CD14-positive monocyte (primary cell): ENCODE measurements around the gene SMIM32. TPM values are rescaled to one million over a fixed set of nuclear protein-coding genes. Genes with fewer than 3 reads are reported as not detected.
A peak's percentile ranks its signal among the peaks of the same experiment; 100 is the strongest.

Experiments
- DNase-seq, 3 donors: peaks; one replicate each; pipeline ENCODE4 v3.0.0-alpha.2; 2011 to 2022
- H2AFZ ChIP-seq: 2 replicates; pipeline ENCODE4 v1.6.0; 2012; ENCODE audit warnings: mild to moderate bottlenecking, low read depth, low read length, inconsistent platforms; ENCODE audit not compliant: insufficient read depth, poor library complexity, severe bottlenecking
- H3K27ac ChIP-seq, 2 donors: 1 replicate in 1 of 2; 2 replicates in 1 of 2; pipeline ENCODE4 v1.5.1; 2012 to 2013; ENCODE audit warnings: low read length in 2 of 2, control low read depth in 1 of 2, inconsistent platforms in 1 of 2, low read depth in 1 of 2, mild to moderate bottlenecking in 1 of 2
- H3K27me3 ChIP-seq, 2 donors: one replicate each; pipeline versions ENCODE4 v1.6.0 to v1.6.1; 2011 to 2013; ENCODE audit warnings: low read length in 2 of 2; ENCODE audit not compliant: control insufficient read depth in 2 of 2, insufficient read depth in 2 of 2
- H3K36me3 ChIP-seq, 2 donors: replicated peaks in 1 of 2; 1 replicate in 1 of 2; 2 replicates in 1 of 2; pipeline versions ENCODE4 v1.5.1 to v1.6.1; 2012 to 2013; ENCODE audit warnings: low read length in 2 of 2, control low read depth in 1 of 2, inconsistent platforms in 1 of 2, mild to moderate bottlenecking in 1 of 2; ENCODE audit not compliant: insufficient read depth in 2 of 2, control insufficient read depth in 1 of 2
- H3K4me1 ChIP-seq, 2 donors: 1 replicate in 1 of 2; 2 replicates in 1 of 2; pipeline versions ENCODE4 v1.5.1 to v1.6.1; 2012 to 2013; ENCODE audit warnings: low read length in 2 of 2, control low read depth in 1 of 2, inconsistent platforms in 1 of 2, mild to moderate bottlenecking in 1 of 2, moderate library complexity in 1 of 2; ENCODE audit not compliant: insufficient read depth in 2 of 2, control insufficient read depth in 1 of 2
- H3K4me2 ChIP-seq: replicated peaks from 2 replicates; pipeline ENCODE3; 2012; ENCODE audit warnings: low read length, moderate library complexity, mild to moderate bottlenecking; ENCODE audit not compliant: poor library complexity, severe bottlenecking; ENCODE audit errors: extremely low read depth
- H3K4me3 ChIP-seq, 3 experiments: fragments of 200-600 bp in 1 of 3; sonication (generic) in 1 of 3; replicated peaks in 1 of 3; 1 replicate in 2 of 3; 2 replicates in 1 of 3; pipeline ENCODE4 v1.5.1; 2011 to 2013; ENCODE audit warnings: low read length in 3 of 3, mild to moderate bottlenecking in 3 of 3, control low read depth in 2 of 3, low read depth in 2 of 3, inconsistent platforms in 1 of 3, moderate library complexity in 1 of 3
- H3K79me2 ChIP-seq: 2 replicates; pipeline ENCODE4 v1.6.0; 2012; ENCODE audit warnings: mild to moderate bottlenecking, control low read depth, inconsistent platforms, low read length, moderate library complexity; ENCODE audit not compliant: insufficient read depth
- H3K9ac ChIP-seq: 2 replicates; pipeline ENCODE4 v1.6.0; 2017; ENCODE audit warnings: low read length, mild to moderate bottlenecking; ENCODE audit not compliant: insufficient read depth, poor library complexity, severe bottlenecking
- H3K9me3 ChIP-seq, 2 donors: replicated peaks in 1 of 2; 1 replicate in 1 of 2; 2 replicates in 1 of 2; pipeline versions ENCODE4 v1.5.1 to v1.6.1; 2012 to 2013; ENCODE audit warnings: low read length in 2 of 2, control low read depth in 1 of 2; ENCODE audit not compliant: control insufficient read depth in 1 of 2, insufficient read depth in 1 of 2
- H4K20me1 ChIP-seq: 2 replicates; pipeline ENCODE4 v1.6.0; 2012; ENCODE audit warnings: mild to moderate bottlenecking, low read length, control low read depth, moderate library complexity; ENCODE audit not compliant: insufficient read depth
- H3K27ac Mint-ChIP-seq, 7 donors: one replicate each; pipeline ENCODE4 v1.8.0; 2020; ENCODE audit warnings: mild to moderate bottlenecking in 7 of 7, mixed read lengths in 7 of 7, moderate library complexity in 6 of 7, inconsistent platforms in 2 of 7
- H3K27me3 Mint-ChIP-seq, 3 donors: one replicate each; pipeline ENCODE4 v1.8.0; 2021 to 2022; ENCODE audit warnings: low read depth in 3 of 3, mild to moderate bottlenecking in 3 of 3, mixed read lengths in 3 of 3, moderate library complexity in 3 of 3, inconsistent platforms in 1 of 3
- H3K36me3 Mint-ChIP-seq, 2 donors: one replicate each; pipeline ENCODE4 v1.8.0; 2020; ENCODE audit warnings: mixed read lengths in 2 of 2, inconsistent platforms in 1 of 2, mild to moderate bottlenecking in 1 of 2
- H3K4me1 Mint-ChIP-seq: one replicate; pipeline ENCODE4 v1.8.0; 2020; ENCODE audit warnings: mild to moderate bottlenecking, mixed read lengths
- H3K4me3 Mint-ChIP-seq, 2 donors: one replicate each; pipeline ENCODE4 v1.8.0; 2020; ENCODE audit warnings: mild to moderate bottlenecking in 2 of 2, mixed read lengths in 2 of 2, moderate library complexity in 1 of 2
- H3K9me3 Mint-ChIP-seq, 7 donors: one replicate each; pipeline ENCODE4 v1.8.0; 2020 to 2022; ENCODE audit warnings: mixed read lengths in 7 of 7, mild to moderate bottlenecking in 6 of 7, moderate library complexity in 6 of 7, inconsistent platforms in 2 of 7
- WGBS: methylation state at CpG from one replicate; pipeline ENCODE4 v1.1.5; 2013; ENCODE audit warnings: missing lambda C conversion rate; ENCODE audit not compliant: insufficient coverage; 5-methylcytosine and 5-hydroxymethylcytosine counted together
- intact Hi-C, 2 donors: fragments of 100-400 bp; cut with micrococcal nuclease; formaldehyde crosslinking; loops; one replicate each; pipeline versions ENCODE4 v1.15.0 to v1.15.1; 2023
- polyA plus RNA-seq, 3 donors: library from polyadenylated mRNA; depleted of rRNA in 1 of 3; unstranded in 2 of 3; stranded (reverse) in 1 of 3; fragments of 300-500 nt in 2 of 3; fragments of >200 nt in 1 of 3; fragmentation: Illumina TruSeq in 2 of 3; gene quantifications; 1 replicate in 2 of 3; 2 replicates in 1 of 3; pipeline ENCODE4 v1.2.3, GENCODE V29; 2012 to 2021
- TF ChIP-seq, protein P1 (sequence below): fragments of 200-600 bp; IDR thresholded peaks from one replicate; pipeline ENCODE4 v1.8.0; 2022; ENCODE audit warnings: antibody characterized with exemption, mild to moderate bottlenecking

The SMIM32 gene
- polyA plus RNA-seq, 3 donors, result not detected

DNA sequence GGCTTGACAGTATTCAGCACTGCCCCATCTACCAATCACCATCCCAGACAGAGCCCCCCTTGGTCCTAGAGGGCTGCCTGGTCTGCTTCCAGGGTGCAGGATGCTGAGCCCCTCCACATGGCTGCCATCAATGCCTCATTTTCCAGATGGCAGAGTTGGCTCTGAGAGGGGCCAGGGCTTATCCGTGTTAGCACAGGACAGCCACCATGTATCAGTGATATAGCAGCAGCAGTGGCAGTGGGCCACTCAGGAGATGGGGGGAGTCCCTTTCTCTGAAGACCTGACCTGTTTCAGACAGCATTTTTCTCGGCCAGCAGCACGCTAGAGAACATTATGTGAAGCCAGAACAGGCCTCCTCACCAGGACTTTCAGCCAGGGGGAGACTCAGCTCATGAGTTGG, 1.6 kb upstream of the SMIM32 start:
- H3K4me2 ChIP-seq, result no peak overlapping the region
- intact Hi-C loops, result no loop called here
- no peaks in the 10 kb centered on the region for H3K79me2 ChIP-seq
- H3K9me3 ChIP-seq, result peaks cover 0 to 10% of the 10 kb centered on the region in 2 donors
- Mint-ChIP-seq H3K4me1 (peaks cover 10% of the 10 kb centered on the region), H3K36me3 (no peaks in the 10 kb centered on the region), H3K27ac (no peak overlapping the region), H3K9me3 (peaks cover 0 to 8% (median 2%) of the 10 kb centered on the region in 7 donors), H3K27me3 (peaks cover 43 to 82% (median 62%) of the 10 kb centered on the region in 3 donors), H3K4me3 (peak overlapping the region in 1 of 2 donors; percentile 46)
- TF ChIP-seq, protein P1, sequence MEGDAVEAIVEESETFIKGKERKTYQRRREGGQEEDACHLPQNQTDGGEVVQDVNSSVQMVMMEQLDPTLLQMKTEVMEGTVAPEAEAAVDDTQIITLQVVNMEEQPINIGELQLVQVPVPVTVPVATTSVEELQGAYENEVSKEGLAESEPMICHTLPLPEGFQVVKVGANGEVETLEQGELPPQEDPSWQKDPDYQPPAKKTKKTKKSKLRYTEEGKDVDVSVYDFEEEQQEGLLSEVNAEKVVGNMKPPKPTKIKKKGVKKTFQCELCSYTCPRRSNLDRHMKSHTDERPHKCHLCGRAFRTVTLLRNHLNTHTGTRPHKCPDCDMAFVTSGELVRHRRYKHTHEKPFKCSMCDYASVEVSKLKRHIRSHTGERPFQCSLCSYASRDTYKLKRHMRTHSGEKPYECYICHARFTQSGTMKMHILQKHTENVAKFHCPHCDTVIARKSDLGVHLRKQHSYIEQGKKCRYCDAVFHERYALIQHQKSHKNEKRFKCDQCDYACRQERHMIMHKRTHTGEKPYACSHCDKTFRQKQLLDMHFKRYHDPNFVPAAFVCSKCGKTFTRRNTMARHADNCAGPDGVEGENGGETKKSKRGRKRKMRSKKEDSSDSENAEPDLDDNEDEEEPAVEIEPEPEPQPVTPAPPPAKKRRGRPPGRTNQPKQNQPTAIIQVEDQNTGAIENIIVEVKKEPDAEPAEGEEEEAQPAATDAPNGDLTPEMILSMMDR, result no peak
- H3K27me3 ChIP-seq, result peaks cover 33 to 60% of the 10 kb centered on the region in 2 donors
- H3K4me3 ChIP-seq, result no peak overlapping the region
- no peak overlapping the region for H3K27ac ChIP-seq
- WGBS, result 100% methylated on average over 2 of the region's 3 CpGs
- no peak overlapping the region for H3K9ac ChIP-seq
- no peaks in the 10 kb centered on the region for H3K36me3 ChIP-seq
- no peak overlapping the region for H2AFZ ChIP-seq
- H3K4me1 ChIP-seq, result peaks cover 3 to 12% of the 10 kb centered on the region in 2 donors
- no peaks in the 10 kb centered on the region for H4K20me1 ChIP-seq
- DNase-seq, result no peak

DNA sequence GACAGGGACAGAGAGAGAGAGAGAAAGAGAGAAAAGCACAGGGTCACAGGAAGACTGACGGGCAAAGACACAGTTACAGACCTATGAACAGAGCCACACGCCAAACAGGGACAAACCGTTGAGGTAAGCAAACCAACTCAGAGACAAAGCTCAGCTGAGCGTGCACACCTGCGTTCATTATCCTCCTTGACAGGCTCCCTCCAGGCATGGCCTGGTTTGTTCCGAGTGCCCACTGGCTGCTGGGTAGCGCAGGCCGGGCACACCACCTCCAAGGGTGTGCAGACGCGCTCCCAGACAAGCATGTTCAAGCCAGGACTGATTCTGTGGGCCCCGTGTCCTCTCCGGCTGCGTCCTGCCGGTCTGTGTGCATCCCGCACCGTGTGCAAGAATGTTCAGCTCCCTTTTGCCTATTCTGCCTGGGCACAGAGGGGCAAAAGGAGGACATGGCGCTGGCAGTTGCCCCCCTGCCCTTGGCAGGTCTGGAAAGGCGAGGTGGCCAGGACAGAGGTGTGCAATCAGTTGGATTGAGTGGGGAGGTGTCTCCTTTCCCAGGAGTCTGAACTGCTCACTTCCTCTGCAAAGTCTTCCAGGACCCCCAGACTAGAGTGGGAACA, 467 bp upstream of the SMIM32 start:
- H3K79me2 ChIP-seq, result no peaks in the 10 kb centered on the region
- no peaks in the 10 kb centered on the region for H3K36me3 ChIP-seq
- TF ChIP-seq, protein P1, result no peak
- Mint-ChIP-seq H3K9me3 (peaks cover 0 to 6% (median 2%) of the 10 kb centered on the region in 7 donors), H3K4me1 (peaks cover 10% of the 10 kb centered on the region), H3K27ac (no peak overlapping the region), H3K36me3 (peaks cover 4 to 9% of the 10 kb centered on the region in 2 donors), H3K4me3 (peak overlapping the region in 1 of 2 donors; percentile 81), H3K27me3 (peaks cover 49 to 78% (median 57%) of the 10 kb centered on the region in 3 donors)
- no peak overlapping the region for H3K9ac ChIP-seq
- peaks cover 0 to 10% of the 10 kb centered on the region in 2 donors for H3K9me3 ChIP-seq
- DNase-seq, result no peak
- intact Hi-C loops, result no loop called here
- peaks cover 36 to 63% of the 10 kb centered on the region in 2 donors for H3K27me3 ChIP-seq
- H2AFZ ChIP-seq, result no peak overlapping the region
- H3K27ac ChIP-seq, result no peak overlapping the region
- peaks cover 3 to 12% of the 10 kb centered on the region in 2 donors for H3K4me1 ChIP-seq
- H3K4me2 ChIP-seq, result no peak overlapping the region
- no peak overlapping the region for H3K4me3 ChIP-seq
- 60% methylated on average over 17 of the region's 18 CpGs for WGBS
- H4K20me1 ChIP-seq, result no peaks in the 10 kb centered on the region
